GM23338 (cell line): ENCODE measurements around the gene R3HDM2. TPM values are rescaled to one million over a fixed set of nuclear protein-coding genes. Genes with fewer than 3 reads are reported as not detected.

Source experiments
- ATAC-seq: fragments of 200-7000 bp; cut with Tn5 transposase; 3 replicates; pipeline ENCODE4 v1.9.1; 2020
- DNase-seq: peaks from one replicate; pipeline ENCODE4 v3.0.0-alpha.2; 2015; ENCODE audit warnings: low spot score
- H2AFZ ChIP-seq: fragments of 200-600 bp; sonication (generic); 2 replicates; pipeline ENCODE4 v1.8.0; 2016; ENCODE audit warnings: antibody characterized with exemption, mild to moderate bottlenecking, moderate library complexity
- H3F3A ChIP-seq: fragments of 200-600 bp; sonication (generic); replicated peaks from 2 replicates; pipeline ENCODE4 v1.8.0; 2017; ENCODE audit warnings: antibody characterized with exemption, mixed run types, low read depth
- H3K27ac ChIP-seq: fragments of 200-600 bp; sonication (generic); 2 replicates; pipeline ENCODE4 v1.6.1; 2016; ENCODE audit warnings: low read depth
- H3K27me3 ChIP-seq: fragments of 200-600 bp; sonication (generic); 2 replicates; pipeline ENCODE4 v1.8.0; 2016; ENCODE audit warnings: mild to moderate bottlenecking, mixed run types, moderate library complexity; ENCODE audit not compliant: insufficient read depth
- H3K36me3 ChIP-seq: fragments of 200-600 bp; sonication (generic); 2 replicates; pipeline ENCODE4 v1.8.0; 2016; ENCODE audit warnings: mild to moderate bottlenecking; ENCODE audit not compliant: insufficient read depth
- H3K4me1 ChIP-seq: fragments of 200-600 bp; sonication (generic); 2 replicates; pipeline ENCODE4 v1.8.0; 2016; ENCODE audit warnings: mild to moderate bottlenecking, moderate library complexity; ENCODE audit not compliant: insufficient read depth
- H3K4me2 ChIP-seq: fragments of 200-600 bp; sonication (generic); 2 replicates; pipeline ENCODE4 v1.7.1; 2017; ENCODE audit warnings: mixed run types
- H3K4me3 ChIP-seq: fragments of 200-600 bp; sonication (generic); 2 replicates; pipeline ENCODE4 v1.6.1; 2016; ENCODE audit warnings: mixed run types
- H3K79me2 ChIP-seq: fragments of 200-600 bp; sonication (generic); replicated peaks from 2 replicates; pipeline ENCODE4 v1.8.0; 2017; ENCODE audit warnings: mild to moderate bottlenecking; ENCODE audit not compliant: insufficient read depth
- H3K9me2 ChIP-seq: fragments of 200-600 bp; sonication (generic); 2 replicates; pipeline ENCODE4 v1.8.0; 2017; ENCODE audit not compliant: insufficient read depth
- H4K20me1 ChIP-seq: fragments of 200-600 bp; sonication (generic); replicated peaks from 2 replicates; pipeline ENCODE4 v1.8.0; 2017; ENCODE audit warnings: mild to moderate bottlenecking; ENCODE audit not compliant: insufficient read depth
- H3K27ac Mint-ChIP-seq: 2 replicates; pipeline ENCODE4 v1.8.0; 2020; ENCODE audit warnings: inconsistent platforms, mild to moderate bottlenecking, moderate library complexity, mixed read lengths
- H3K27me3 Mint-ChIP-seq: 3 replicates; pipeline ENCODE4 v1.8.0; 2022; ENCODE audit warnings: low read depth, mild to moderate bottlenecking, moderate library complexity, mixed read lengths, inconsistent platforms; ENCODE audit not compliant: insufficient read depth, poor library complexity
- H3K36me3 Mint-ChIP-seq: 3 replicates; pipeline ENCODE4 v1.8.0; 2021; ENCODE audit warnings: low read depth, mild to moderate bottlenecking, inconsistent platforms, moderate library complexity, mixed read lengths
- H3K4me1 Mint-ChIP-seq: 3 replicates; pipeline ENCODE4 v1.8.0; 2020; ENCODE audit warnings: mild to moderate bottlenecking, inconsistent platforms, mixed read lengths
- H3K4me3 Mint-ChIP-seq: 3 replicates; pipeline ENCODE4 v1.8.0; 2021; ENCODE audit warnings: moderate library complexity, mild to moderate bottlenecking, inconsistent platforms, mixed read lengths
- H3K9me3 Mint-ChIP-seq: 3 replicates; pipeline ENCODE4 v1.8.0; 2020; ENCODE audit warnings: moderate library complexity, mild to moderate bottlenecking, inconsistent platforms, mixed read lengths
- CREB1 ChIP-seq: fragments of 250-450 bp; sonication (Bioruptor Pico); IDR thresholded peaks from 2 replicates; pipeline ENCODE4 v1.5.0; 2020; ENCODE audit warnings: low read depth, mild to moderate bottlenecking, moderate library complexity
- ETS1 ChIP-seq: IDR thresholded peaks from 2 replicates; pipeline ENCODE4 v1.6.1; 2016; ENCODE audit warnings: antibody characterized with exemption
- EZH2 ChIP-seq: fragments of 200-600 bp; sonication (generic); IDR thresholded peaks from one replicate; pipeline ENCODE4 v1.8.0; 2017; ENCODE audit warnings: antibody characterized with exemption, mild to moderate bottlenecking, low read depth; ENCODE audit not compliant: unreplicated experiment
- EZH2phosphoT487 ChIP-seq: fragments of 200-600 bp; sonication (generic); IDR thresholded peaks from one replicate; pipeline ENCODE4 v1.8.1; 2018; ENCODE audit warnings: antibody characterized with exemption; ENCODE audit not compliant: unreplicated experiment
- POLR2AphosphoS5 ChIP-seq: IDR thresholded peaks from 2 replicates; pipeline ENCODE4 v1.6.1; 2016; ENCODE audit warnings: antibody characterized with exemption, low read depth
- ZNF114 ChIP-seq: fragments of 250-450 bp; sonication (Bioruptor Pico); IDR thresholded peaks from 2 replicates; pipeline ENCODE4 v1.5.0; 2020; ENCODE audit warnings: mild to moderate bottlenecking, moderate library complexity
- ZNF462 ChIP-seq: fragments of 250-450 bp; sonication (Bioruptor Pico); IDR thresholded peaks from 2 replicates; pipeline ENCODE4 v1.5.0; 2020; ENCODE audit warnings: mild to moderate bottlenecking, moderate library complexity
- polyA plus RNA-seq: library from polyadenylated mRNA; unstranded; fragments of >200 nt; fragmentation: Nextera tagmentation; extraction: Ambion mirVana; gene quantifications from 2 replicates; pipeline ENCODE4 v1.2.1, GENCODE V29; 2016
- total RNA-seq: library from RNA; depleted of rRNA; stranded (reverse); fragments of >200 nt; shearing (Covaris generic); gene quantifications from 2 replicates; pipeline ENCODE4 v1.2.3, GENCODE V29; 2014

Gene R3HDM2
- total and polyA plus RNA-seq, 2 experiments from 2014 or later = 9.6 to 19.6 TPM

- TF ChIP-seq ETS1 = no peak
- peak; percentile 88 for TF ChIP-seq EZH2
These were observed 209.5 kb downstream of the R3HDM2 start (continued) for GRCh38 chr12:57221169-57221917.

GRCh38 chr12:57220770-57221168 lies 210.1 kb downstream of the R3HDM2 start:
- Histone ChIP-seq H3K79me2 (no peaks in the 10 kb centered on the region), H3K4me1 (peaks cover 50% of the 10 kb centered on the region), H3F3A (0 out of 2 replicates have a peak, but pooled peaks cover 19% of the 10 kb centered on the region), H3K9me2 (no peaks in the 10 kb centered on the region), H3K4me2 (peak overlapping the region; percentile 76; the same call in 1 of the 2 replicates), H3K36me3 (no peaks in the 10 kb centered on the region), H3K27me3 (peaks cover 99% of the 10 kb centered on the region), H4K20me1 (peaks cover 7% of the 10 kb centered on the region; the same call in 1 of the 2 replicates), H3K27ac (no peak overlapping the region), H2AFZ (no peak overlapping the region), H3K4me3 (peak overlapping the region; percentile 43)
- peak; percentile 86 for TF ChIP-seq EZH2
- no peak for TF ChIP-seq ZNF114 (CRISPR knock-in tag)
- ATAC-seq (no peak), DNase-seq (no peak)
- H3K27ac Mint-ChIP-seq = no peak overlapping the region
- no peaks in the 10 kb centered on the region; the same call in 2 of the 3 replicates for H3K36me3 Mint-ChIP-seq
- peaks cover 3% of the 10 kb centered on the region; the same call in 2 of the 3 replicates for H3K9me3 Mint-ChIP-seq
- peaks cover 92% of the 10 kb centered on the region for H3K27me3 Mint-ChIP-seq
- peaks cover 62% of the 10 kb centered on the region for H3K4me1 Mint-ChIP-seq
- H3K4me3 Mint-ChIP-seq = peak overlapping the region; percentile 49

GRCh38 chr12:57219993-57220754 lies 210.7 kb downstream of the R3HDM2 start:
- Histone ChIP-seq H3F3A (0 out of 2 replicates have a peak, but pooled peaks cover 22% of the 10 kb centered on the region), H3K79me2 (no peaks in the 10 kb centered on the region), H3K4me3 (peak overlapping the region; percentile 43), H3K36me3 (no peaks in the 10 kb centered on the region), H3K27me3 (peaks cover 99% of the 10 kb centered on the region), H4K20me1 (peaks cover 7% of the 10 kb centered on the region; the same call in 1 of the 2 replicates), H2AFZ (no peak overlapping the region), H3K4me2 (peak overlapping the region; percentile 76), H3K27ac (no peak overlapping the region), H3K4me1 (peaks cover 53% of the 10 kb centered on the region), H3K9me2 (no peaks in the 10 kb centered on the region)
- H3K4me3 Mint-ChIP-seq = peak overlapping the region; percentile 66
- peaks cover 3% of the 10 kb centered on the region; the same call in 2 of the 3 replicates for H3K9me3 Mint-ChIP-seq
- ATAC-seq = no peak
- DNase-seq = peak; percentile 44
- H3K4me1 Mint-ChIP-seq = peaks cover 64% of the 10 kb centered on the region
- no peak overlapping the region for H3K27ac Mint-ChIP-seq
- H3K36me3 Mint-ChIP-seq = no peaks in the 10 kb centered on the region; the same call in 2 of the 3 replicates
- H3K27me3 Mint-ChIP-seq = peaks cover 92% of the 10 kb centered on the region
- TF ChIP-seq POLR2AphosphoS5 = no peak
- no peak for TF ChIP-seq ETS1
- no peak for TF ChIP-seq EZH2phosphoT487
- no peak for TF ChIP-seq CREB1 (CRISPR knock-in tag)
- no peak for TF ChIP-seq ZNF462 (CRISPR knock-in tag)
